Neural cell (in vitro differentiated cells): ENCODE results near the gene HPS1.

Source experiments
- CTCF ChIP-seq: fragments of 450-650 bp; IDR thresholded peaks from 2 replicates; pipeline ENCODE4 v1.5.1; 2014; ENCODE audit warnings: antibody characterized with exemption, mild to moderate bottlenecking, moderate library complexity; ENCODE audit not compliant: poor library complexity, severe bottlenecking
- EP300 ChIP-seq: fragments of 450-650 bp; conservative IDR thresholded peaks from 2 replicates; pipeline ENCODE4 v1.6.1; 2014; ENCODE audit warnings: antibody characterized with exemption, mild to moderate bottlenecking, moderate library complexity; ENCODE audit not compliant: poor library complexity, severe bottlenecking
- EZH2 ChIP-seq: fragments of 200-600, 300-800 bp; shearing (Covaris generic), sonication (generic); IDR thresholded peaks from 2 replicates; pipeline ENCODE4 v1.6.1; 2014; ENCODE audit warnings: antibody characterized with exemption, low read length, borderline replicate concordance, mild to moderate bottlenecking; ENCODE audit not compliant: insufficient read depth, poor library complexity, severe bottlenecking
- MXI1 ChIP-seq: fragments of 450-650 bp; conservative IDR thresholded peaks from 2 replicates; pipeline ENCODE4 v1.6.1; 2014; ENCODE audit warnings: antibody characterized with exemption, mild to moderate bottlenecking; ENCODE audit not compliant: poor library complexity, severe bottlenecking
- POLR2AphosphoS5 ChIP-seq: IDR thresholded peaks from 2 replicates; pipeline ENCODE4 v1.6.1; 2012
- REST ChIP-seq: IDR thresholded peaks from 2 replicates; pipeline ENCODE4 v1.6.1; 2012; ENCODE audit warnings: borderline replicate concordance
- TAF1 ChIP-seq: IDR thresholded peaks from 2 replicates; pipeline ENCODE4 v1.6.1; 2012; ENCODE audit warnings: low read depth

- TF ChIP-seq CTCF = no peak
- TF ChIP-seq EP300 = no peak
- TF ChIP-seq MXI1 = no peak
- TF ChIP-seq EZH2 = no peak
- TF ChIP-seq TAF1 = no peak
- no peak for TF ChIP-seq POLR2AphosphoS5
- TF ChIP-seq REST = no peak
Measured at GRCh38 chr10:98414578-98414931, 32.2 kb downstream of the HPS1 start.
